Suprapubic skin (tissue), 4 donors: ENCODE data around the gene PIH1D2. TPM values are rescaled to one million over a fixed set of nuclear protein-coding genes. Genes with fewer than 3 reads are reported as not detected.

ENCODE experiments used
- DNase-seq, 2 donors: peaks; one replicate each; pipeline ENCODE4 v3.0.0-alpha.2; 2019; ENCODE audit warnings: low spot score in 2 of 2
- H3K27ac ChIP-seq: fragments of 200-600 bp; sonication (generic); one replicate; pipeline ENCODE4 v1.5.1; 2019
- H3K27me3 ChIP-seq: fragments of 200-600 bp; sonication (generic); one replicate; pipeline ENCODE4 v1.5.1; 2019
- H3K36me3 ChIP-seq: fragments of 200-600 bp; sonication (generic); one replicate; pipeline ENCODE4 v1.5.1; 2019
- H3K4me1 ChIP-seq: fragments of 200-600 bp; sonication (generic); one replicate; pipeline ENCODE4 v1.5.1; 2019
- H3K4me3 ChIP-seq: fragments of 200-600 bp; sonication (generic); one replicate; pipeline ENCODE4 v1.5.1; 2019; ENCODE audit warnings: mild to moderate bottlenecking
- H3K9me3 ChIP-seq: fragments of 200-600 bp; sonication (generic); one replicate; pipeline ENCODE4 v1.5.1; 2019
- CTCF ChIP-seq, 2 donors: fragments of 200-600 bp in 1 of 2; fragments of 450-650 bp in 1 of 2; sonication (generic) in 1 of 2; IDR thresholded peaks; one replicate each; pipeline ENCODE4 v1.5.1; 2016 to 2019; ENCODE audit warnings: antibody characterized with exemption in 2 of 2, mild to moderate bottlenecking in 1 of 2, moderate library complexity in 1 of 2
- EP300 ChIP-seq: sonication (generic); formaldehyde crosslinking; IDR thresholded peaks from one replicate; pipeline ENCODE4 v1.6.1; 2017; ENCODE audit warnings: antibody characterized with exemption
- POLR2A ChIP-seq, 2 donors: fragments of 450-650 bp; IDR thresholded peaks; one replicate each; pipeline ENCODE4 v1.6.1; 2017; ENCODE audit warnings: antibody characterized with exemption in 2 of 2, mild to moderate bottlenecking in 2 of 2, moderate library complexity in 2 of 2
- POLR2AphosphoS5 ChIP-seq, 3 donors: sonication (generic); formaldehyde crosslinking; IDR thresholded peaks; one replicate each; pipeline ENCODE4 v1.6.1; 2017; ENCODE audit warnings: antibody characterized with exemption in 3 of 3
- WGBS: methylation state at CpG from one replicate; pipeline ENCODE4 v1.1.5; 2018; 5-methylcytosine and 5-hydroxymethylcytosine counted together
- total RNA-seq, 4 donors: library from RNA; depleted of rRNA; stranded (reverse); fragments of >200 nt; gene quantifications; one replicate each; pipeline ENCODE4 v1.1.0, GENCODE V29; 2016

PIH1D2 gene
- total RNA-seq, 4 donors from 2014 or later: 1.1 to 2.6 (median 2.3) TPM

- WGBS: 86% methylated on average over 5 of the region's 5 CpGs
- TF ChIP-seq POLR2AphosphoS5 (IDR thresholded peaks at IDR 0.05) (no peak), CTCF (IDR thresholded peaks at IDR 0.05) (no peak), POLR2A (IDR thresholded peaks at IDR 0.05) (no peak), EP300 (no peak)
Observed at GRCh38 chr11:112019066-112019465, 54.8 kb downstream of the PIH1D2 start.

More at GRCh38 chr11:112019066-112019465, 54.8 kb downstream of the PIH1D2 start:
- DNase-seq: no peak
- peaks cover 4% of the 10 kb centered on the region for H3K4me1 ChIP-seq
- H3K36me3 ChIP-seq: peaks cover 20% of the 10 kb centered on the region
- no peak overlapping the region for H3K4me3 ChIP-seq
- no peak overlapping the region for H3K27ac ChIP-seq
- H3K27me3 ChIP-seq: no peaks in the 10 kb centered on the region
- no peaks in the 10 kb centered on the region for H3K9me3 ChIP-seq

Other genes with a start within 250 kb of the PIH1D2 start
- 10 to 100 TPM; 26.2 to 74.3 (median 31.4) TPM for gene ALG9, start 202.4 kb downstream of the PIH1D2 start, total RNA-seq
- 1 to 10 TPM; 3.5 to 5.6 (median 3.9) TPM for gene FDXACB1, start 194.9 kb downstream of the PIH1D2 start, total RNA-seq
- gene CFAP68, start 194.5 kb downstream of the PIH1D2 start, total RNA-seq: 10 to 100 TPM; 27.7 to 42.4 (median 32.7) TPM
- gene CRYAB, start 162.2 kb downstream of the PIH1D2 start, total RNA-seq: 100 to 1,000 TPM; 144 to 203 (median 176) TPM
- 1 to 10 TPM in 1 of 4 donors, not detected in 3; 3.1 TPM for gene HSPB2, start 161.3 kb downstream of the PIH1D2 start, total RNA-seq
- gene C11orf52, start 155.1 kb downstream of the PIH1D2 start, total RNA-seq: 10 to 100 TPM in 1 of 4 donors, 1 to 10 TPM in 3; 7.5 to 10.4 (median 9.7) TPM
- gene DIXDC1, start 136.7 kb downstream of the PIH1D2 start, total RNA-seq: 10 to 100 TPM; 11.8 to 20.9 (median 13.1) TPM
- gene DLAT, start 48.6 kb downstream of the PIH1D2 start, total RNA-seq: 10 to 100 TPM; 16.0 to 32.5 (median 24.4) TPM
- gene NKAPD1, start 282 bp upstream of the PIH1D2 start, total RNA-seq: 10 to 100 TPM; 14.4 to 20.2 (median 17.1) TPM
- 10 to 100 TPM; 15.0 to 48.4 (median 37.1) TPM for gene TIMM8B, start 12.7 kb upstream of the PIH1D2 start, total RNA-seq
- gene SDHD, start 12.9 kb upstream of the PIH1D2 start, total RNA-seq: 100 to 1,000 TPM in 3 of 4 donors, 10 to 100 TPM in 1; 64.4 to 125 (median 109) TPM
- 100 to 1,000 TPM; 161 to 329 (median 184) TPM for gene IL18, start 90.1 kb upstream of the PIH1D2 start, total RNA-seq
- 1 to 10 TPM in 2 of 4 donors, not detected in 2; 1.1 to 1.2 TPM for gene TEX12, start 93.4 kb upstream of the PIH1D2 start, total RNA-seq
- gene BCO2, start 101.5 kb upstream of the PIH1D2 start, total RNA-seq: 10 to 100 TPM in 1 of 4 donors, 1 to 10 TPM in 3; 1.2 to 28.2 (median 2.7) TPM
- 10 to 100 TPM; 22.1 to 39.2 (median 32.5) TPM for gene PTS, start 152.4 kb upstream of the PIH1D2 start, total RNA-seq
- not detected for gene PLET1, start 186.8 kb upstream of the PIH1D2 start, total RNA-seq